Dermis lymphatic vessel endothelial cell (primary cell): ENCODE data around the gene SESN3. TPM values are rescaled to one million over a fixed set of nuclear protein-coding genes. Genes with fewer than 3 reads are reported as not detected.

Experiments
- total RNA-seq: library from RNA; depleted of rRNA; stranded (reverse); fragments of >200 nt; gene quantifications from 2 replicates; pipeline ENCODE4 v1.2.1, GENCODE V29; 2014

The SESN3 gene, protein sequence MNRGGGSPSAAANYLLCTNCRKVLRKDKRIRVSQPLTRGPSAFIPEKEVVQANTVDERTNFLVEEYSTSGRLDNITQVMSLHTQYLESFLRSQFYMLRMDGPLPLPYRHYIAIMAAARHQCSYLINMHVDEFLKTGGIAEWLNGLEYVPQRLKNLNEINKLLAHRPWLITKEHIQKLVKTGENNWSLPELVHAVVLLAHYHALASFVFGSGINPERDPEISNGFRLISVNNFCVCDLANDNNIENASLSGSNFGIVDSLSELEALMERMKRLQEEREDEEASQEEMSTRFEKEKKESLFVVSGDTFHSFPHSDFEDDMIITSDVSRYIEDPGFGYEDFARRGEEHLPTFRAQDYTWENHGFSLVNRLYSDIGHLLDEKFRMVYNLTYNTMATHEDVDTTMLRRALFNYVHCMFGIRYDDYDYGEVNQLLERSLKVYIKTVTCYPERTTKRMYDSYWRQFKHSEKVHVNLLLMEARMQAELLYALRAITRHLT
- 28.6 and 32.7 TPM in 2 replicates for total RNA-seq

DNA sequence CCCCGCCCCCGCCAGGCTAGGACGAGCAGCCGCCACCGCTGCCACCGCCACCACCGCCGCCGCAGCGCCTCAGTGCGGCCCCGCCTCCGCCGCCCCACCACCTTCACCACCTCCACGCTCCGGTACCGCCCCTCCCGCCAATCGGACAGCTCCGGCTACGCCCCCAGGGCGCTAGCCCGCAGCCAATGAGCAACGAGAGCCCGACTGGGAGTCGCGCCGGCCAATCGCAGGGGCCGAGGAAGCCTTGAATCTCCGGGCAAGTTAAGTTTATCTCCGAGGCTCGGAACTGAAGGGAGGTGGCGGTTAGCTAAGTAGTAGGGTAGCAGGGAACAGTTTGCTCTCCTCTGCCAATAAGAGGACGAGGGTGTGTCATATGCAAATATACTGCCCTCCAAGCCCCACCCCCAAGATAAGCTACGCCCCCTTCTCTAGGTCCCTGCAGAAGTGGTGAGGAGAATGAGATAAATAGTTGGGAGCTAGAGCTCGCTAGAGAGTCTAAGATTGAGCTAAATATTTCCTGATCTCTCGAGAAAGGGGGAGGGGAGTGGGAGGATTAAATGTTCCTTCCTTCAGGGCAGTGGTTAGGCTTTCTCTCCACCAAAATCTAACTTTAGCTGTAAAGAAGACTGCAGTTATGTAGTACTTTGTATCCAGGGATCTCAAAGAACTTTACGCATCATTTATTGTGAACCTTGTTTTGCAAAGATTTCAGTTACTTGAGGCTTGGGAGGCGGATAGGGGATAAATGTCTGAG lies at the start of gene SESN3:
TSS of gene SESN3 (minus strand) at position 76 of the 754 bp plus-strand sequence. CDS start 342 bp downstream, outside the sequence.

Other genes with a start within 250 kb of the SESN3 start
- not detected in 2 replicates for gene KDM4E, start 205.9 kb downstream of the SESN3 start, total RNA-seq
- gene KDM4F, start 181.8 kb downstream of the SESN3 start, total RNA-seq, result not detected in 2 replicates
- 19.7 and 28.9 TPM in 2 replicates for gene SRSF8, start 164.3 kb downstream of the SESN3 start, total RNA-seq
- 89.2 and 113 TPM in 2 replicates for gene ENDOD1, start 141.4 kb downstream of the SESN3 start, total RNA-seq